GM12878 (cell line): Measurements from ENCODE around the gene CDC42BPB. TPM values are rescaled to one million over a fixed set of nuclear protein-coding genes. Genes with fewer than 3 reads are reported as not detected.

Experiments used
- ATAC-seq: fragments of 200-7000 bp; cut with Tn5 transposase; 3 replicates; pipeline ENCODE4 v1.9.1; 2020; ENCODE audit warnings: mild to moderate bottlenecking, moderate library complexity
- BruUV-seq: library from RNA; stranded (reverse); fragments of 400-500 nt; replicated peaks from 2 replicates; lab custom pipeline; 2021; lab: Mats Ljungman, UMichigan
- CTCF ChIA-PET: fragments of 300-600 bp; sonication (Branson Sonifier 250); formaldehyde crosslinking; extraction: SDS; loops from one replicate; lab custom pipeline; 2021; ENCODE audit warnings: inconsistent platforms; lab: Yijun Ruan, JAX
- POLR2A ChIA-PET: fragments of 350-600 bp; formaldehyde crosslinking; extraction: SDS; loops from one replicate; lab custom pipeline; 2021; ENCODE audit warnings: inconsistent platforms; lab: Charles Lee
- RAD21 ChIA-PET: fragments of 300-600 bp; sonication (Branson Sonifier 250); formaldehyde crosslinking; loops from one replicate; lab custom pipeline; 2023; ENCODE audit warnings: antibody characterized with exemption; ENCODE audit not compliant: unreplicated experiment; lab: Charles Lee
- SMC1A ChIA-PET: fragments of 300-600 bp; sonication (Branson Sonifier 250); formaldehyde crosslinking; loops from one replicate; lab custom pipeline; 2023; ENCODE audit not compliant: unreplicated experiment, uncharacterized antibody; lab: Charles Lee
- DNase-seq: peaks from one replicate; pipeline ENCODE4 v3.0.0-alpha.2; 2011; ENCODE audit warnings: low read depth, low spot score
- FAIRE-seq: peaks from 3 replicates; lab custom pipeline; 2011; peaks lifted over from hg19 to GRCh38; lab: Jason Lieb, UNC
- H2AFZ ChIP-seq: 2 replicates; pipeline ENCODE4 v1.6.0; 2011; ENCODE audit warnings: low read depth, low read length, control low read depth; ENCODE audit not compliant: control insufficient read depth
- H3K27ac ChIP-seq: 2 replicates; pipeline ENCODE4 v1.5.1; 2011; ENCODE audit warnings: control low read depth; ENCODE audit not compliant: control insufficient read depth, insufficient read depth
- H3K27me3 ChIP-seq, 2 experiments: replicated peaks in 1 of 2; 2 replicates each; pipeline versions ENCODE4 v1.6.0 to v1.6.1; 2011; ENCODE audit warnings: low read length in 1 of 2; ENCODE audit not compliant: control insufficient read depth in 2 of 2, insufficient read depth in 2 of 2
- H3K36me3 ChIP-seq, 2 experiments: 2 replicates each; pipeline ENCODE4 v1.5.1; 2011; ENCODE audit warnings: low read length in 1 of 2; ENCODE audit not compliant: control insufficient read depth in 2 of 2, insufficient read depth in 2 of 2
- H3K4me1 ChIP-seq: 2 replicates; pipeline ENCODE4 v1.6.1; 2011; ENCODE audit warnings: mild to moderate bottlenecking, low read length, moderate library complexity, mixed read lengths; ENCODE audit not compliant: control insufficient read depth, insufficient read depth
- H3K4me2 ChIP-seq: 2 replicates; pipeline ENCODE4 v1.6.0; 2011; ENCODE audit warnings: control low read depth; ENCODE audit not compliant: control insufficient read depth, insufficient read depth
- H3K4me3 ChIP-seq: fragments of 200-600 bp; sonication (generic); 2 replicates; pipeline ENCODE4 v1.5.1; 2016
- H3K79me2 ChIP-seq: 2 replicates; pipeline ENCODE4 v1.6.0; 2011; ENCODE audit warnings: low read length; ENCODE audit not compliant: control insufficient read depth, insufficient read depth
- H3K9ac ChIP-seq: 2 replicates; pipeline ENCODE4 v1.8.0; 2011; ENCODE audit warnings: low read length, control low read depth, mixed read lengths; ENCODE audit not compliant: control insufficient read depth, insufficient read depth
- H3K9me3 ChIP-seq: replicated peaks from 3 replicates; pipeline ENCODE4 v1.5.1; 2011; ENCODE audit warnings: mild to moderate bottlenecking, low read length; ENCODE audit not compliant: control insufficient read depth, insufficient read depth
- H4K20me1 ChIP-seq: 2 replicates; pipeline ENCODE4 v1.6.0; 2011; ENCODE audit not compliant: control insufficient read depth, insufficient read depth
- ETV6 ChIP-seq, 2 experiments: fragments of 450-650 bp in 1 of 2; IDR thresholded peaks in 1 of 2; conservative IDR thresholded peaks in 1 of 2; 2 replicates each; pipeline ENCODE4 v1.6.1; 2014; ENCODE audit warnings: antibody characterized with exemption in 1 of 2, borderline replicate concordance in 1 of 2, low read depth in 1 of 2, mild to moderate bottlenecking in 1 of 2, moderate library complexity in 1 of 2
- RAD51 ChIP-seq: fragments of 450-650 bp; IDR thresholded peaks from 2 replicates; pipeline ENCODE4 v1.6.1; 2016; ENCODE audit warnings: moderate library complexity, mild to moderate bottlenecking, inconsistent platforms
- SMAD1 ChIP-seq: fragments of 450-650 bp; IDR thresholded peaks from 2 replicates; pipeline ENCODE4 v1.6.1; 2018; ENCODE audit warnings: mild to moderate bottlenecking, low read depth; ENCODE audit not compliant: partially characterized antibody
- SPI1 ChIP-seq: IDR thresholded peaks from 2 replicates; pipeline ENCODE4 v1.6.1; 2011; ENCODE audit warnings: low read depth, mild to moderate bottlenecking, low read length, moderate library complexity, borderline replicate concordance; ENCODE audit not compliant: insufficient read depth
- SUPT20H ChIP-seq: IDR thresholded peaks from 2 replicates; pipeline ENCODE4 v1.6.1; 2011; ENCODE audit warnings: low read depth, mild to moderate bottlenecking, low read length, moderate library complexity, borderline replicate concordance; ENCODE audit not compliant: control insufficient read depth
- TAF1 ChIP-seq: IDR thresholded peaks from 2 replicates; pipeline ENCODE4 v1.6.1; 2011; ENCODE audit warnings: mild to moderate bottlenecking, low read depth, low read length, borderline replicate concordance
- TARDBP ChIP-seq: IDR thresholded peaks from 2 replicates; pipeline ENCODE4 v1.6.1; 2016; ENCODE audit warnings: borderline replicate concordance
- ZSCAN29 ChIP-seq: fragments of 450-650 bp; IDR thresholded peaks from 2 replicates; pipeline ENCODE4 v1.6.1; 2017; ENCODE audit warnings: mild to moderate bottlenecking, moderate library complexity
- ZZZ3 ChIP-seq: IDR thresholded peaks from 2 replicates; pipeline ENCODE4 v1.6.1; 2011; ENCODE audit warnings: low read depth; ENCODE audit not compliant: control insufficient read depth, insufficient read length
- WGBS: methylation state at CpG from one replicate; pipeline ENCODE4 v1.1.6; 2016; ENCODE audit warnings: low lambda C conversion rate; ENCODE audit not compliant: insufficient replicate concordance, insufficient coverage; ENCODE audit errors: missing lambda C conversion rate; 5-methylcytosine and 5-hydroxymethylcytosine counted together
- in situ Hi-C: fragments of 300-500 bp; cut with MboI; formaldehyde crosslinking; loops from 9 replicates; pipeline ENCODE4 v1.14.3; 2018; ENCODE audit warnings: mixed read lengths
- intact Hi-C: fragments of 100-400 bp; cut with micrococcal nuclease; formaldehyde crosslinking; loops from one replicate; pipeline ENCODE4 v1.14.2; 2022; ENCODE audit not compliant: unreplicated experiment
- polyA plus RNA-seq, 11 experiments: library from polyadenylated mRNA; depleted of rRNA in 4 of 11; unstranded in 6 of 11; stranded (reverse) in 5 of 11; fragments of >200 nt; fragmentation: Nextera tagmentation in 4 of 11; fragmentation: Illumina TruSeq in 1 of 11; extraction: Ambion mirVana in 4 of 11; extraction: Trizol in 1 of 11; gene quantifications; 1 replicate in 1 of 11; 2 replicates in 10 of 11; pipeline versions ENCODE4 v1.2.1 to v1.2.3, GENCODE V29; 2011 to 2016; ENCODE audit warnings: inconsistent platforms in 2 of 11, missing spikeins in 2 of 11, low read depth in 1 of 11
- total RNA-seq, 4 experiments: library from RNA; depleted of rRNA in 3 of 4; stranded (reverse); fragments of >200 nt in 3 of 4; fragmentation: Illumina TruSeq in 1 of 4; extraction: Trizol in 1 of 4; gene quantifications; 2 replicates each; pipeline versions ENCODE4 v1.2.1 to v1.2.3, GENCODE V29; 2013 to 2021
- TF ChIP-seq, protein P1 (sequence below): IDR thresholded peaks from 2 replicates; pipeline ENCODE4 v1.6.1; 2012; ENCODE audit warnings: low read depth, low read length, improper control_type of control experiment
- TF ChIP-seq, protein P2 (sequence below): IDR thresholded peaks from 2 replicates; pipeline ENCODE4 v1.6.1; 2012; ENCODE audit warnings: low read length, inconsistent platforms

Gene CDC42BPB
- total and polyA plus RNA-seq, 10 of the 15 experiments (the other 5 are each of a cell fraction or from before 2014, with no cell fraction given): 0.42 to 22.1 (median 13.3) TPM

DNA sequence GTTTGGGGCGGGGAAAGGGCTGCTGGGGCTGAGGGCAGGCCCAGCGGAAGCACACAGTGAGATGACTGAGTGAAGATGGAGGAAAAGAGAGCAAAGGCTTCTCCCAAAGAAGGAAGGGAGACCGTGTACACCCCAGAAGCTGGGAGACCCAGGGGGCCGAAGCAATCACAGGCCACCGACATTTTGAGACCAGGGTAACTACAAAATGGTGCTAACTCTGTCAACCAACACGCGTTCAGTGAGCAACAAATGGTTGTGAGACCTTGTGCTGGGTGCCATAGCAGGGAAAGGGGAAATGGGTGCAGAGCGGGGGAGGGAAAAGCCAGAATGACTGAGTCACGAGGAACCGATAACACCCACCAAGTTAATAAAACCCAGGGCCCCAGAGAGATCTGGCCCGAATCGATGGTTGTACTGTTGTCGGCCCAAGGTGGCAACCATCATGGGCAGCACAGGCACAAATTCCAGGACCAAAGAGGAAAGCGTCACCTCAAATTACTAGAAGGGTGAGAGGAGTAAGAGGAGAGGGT is 50.3 kb downstream of the CDC42BPB start:
- 76% methylated on average over 14 of the region's 14 CpGs for WGBS
- in situ Hi-C loops (no loop called here), intact Hi-C loops (no loop called here)
- Histone ChIP-seq H4K20me1 (no peaks in the 10 kb centered on the region), H3K4me3 (no peak overlapping the region), H3K27ac (no peak overlapping the region), H3K27me3 (no peaks in the 10 kb centered on the region), H3K79me2 (no peaks in the 10 kb centered on the region), H3K36me3 (peaks cover 0 to 13% of the 10 kb centered on the region in 2 experiments; a peak in 3 of 4 replicates), H3K9me3 (no peaks in the 10 kb centered on the region), H3K4me2 (no peak overlapping the region), H3K9ac (no peak overlapping the region), H2AFZ (no peak overlapping the region), H3K4me1 (peaks cover 3% of the 10 kb centered on the region)
- FAIRE-seq (no peak), DNase-seq (no peak), ATAC-seq (no peak)
- POLR2A ChIA-PET: no interaction called here
- SMC1A ChIA-PET: no interaction called here
- TF ChIP-seq, protein P1, sequence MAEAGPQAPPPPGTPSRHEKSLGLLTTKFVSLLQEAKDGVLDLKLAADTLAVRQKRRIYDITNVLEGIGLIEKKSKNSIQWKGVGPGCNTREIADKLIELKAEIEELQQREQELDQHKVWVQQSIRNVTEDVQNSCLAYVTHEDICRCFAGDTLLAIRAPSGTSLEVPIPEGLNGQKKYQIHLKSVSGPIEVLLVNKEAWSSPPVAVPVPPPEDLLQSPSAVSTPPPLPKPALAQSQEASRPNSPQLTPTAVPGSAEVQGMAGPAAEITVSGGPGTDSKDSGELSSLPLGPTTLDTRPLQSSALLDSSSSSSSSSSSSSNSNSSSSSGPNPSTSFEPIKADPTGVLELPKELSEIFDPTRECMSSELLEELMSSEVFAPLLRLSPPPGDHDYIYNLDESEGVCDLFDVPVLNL: no peak
- TF ChIP-seq TAF1 (no peak), RAD51 (no peak), ZZZ3 (no peak), SPI1 (no peak)
- CTCF ChIA-PET: interaction anchor here (1.4 kb wide), 1 partner anchor 311 kb away, joined by 5 read pairs; no protein-coding TSS in a partner anchor
- RAD21 ChIA-PET: no interaction called here
- no TSS peak for BruUV-seq

DNA sequence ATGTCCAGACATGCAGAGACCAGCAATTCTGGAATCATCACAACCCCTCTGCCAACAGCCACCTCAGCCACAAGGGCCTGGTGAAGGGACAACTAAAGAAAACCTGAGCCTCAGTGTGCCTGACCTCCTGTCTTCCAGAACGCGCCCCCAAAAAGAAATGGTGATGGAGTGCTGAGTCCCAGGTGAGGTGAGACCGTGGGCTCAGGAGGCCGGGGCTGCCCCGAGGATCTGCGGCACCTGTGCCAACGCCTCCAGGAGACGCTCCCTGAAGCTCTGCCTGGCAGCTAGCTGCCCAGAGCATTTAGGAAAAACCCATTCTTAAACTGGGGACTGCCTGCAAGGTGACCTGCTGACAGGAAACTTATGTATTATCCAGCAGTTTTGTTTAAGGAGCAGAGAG is 51.2 kb downstream of the CDC42BPB start:
- BruUV-seq: no TSS peak
- TF ChIP-seq ZSCAN29 (no peak), TARDBP (no peak), ETV6 (conservative IDR thresholded peaks at IDR 0.05 in 1 of 2, IDR thresholded peaks at IDR 0.05 in 1 of 2; ENCODE audit: borderline replicate concordance in 1 of 2, low read depth in 1 of 2) (no peak), SUPT20H (no peak), SMAD1 (no peak)
- TF ChIP-seq, protein P2, sequence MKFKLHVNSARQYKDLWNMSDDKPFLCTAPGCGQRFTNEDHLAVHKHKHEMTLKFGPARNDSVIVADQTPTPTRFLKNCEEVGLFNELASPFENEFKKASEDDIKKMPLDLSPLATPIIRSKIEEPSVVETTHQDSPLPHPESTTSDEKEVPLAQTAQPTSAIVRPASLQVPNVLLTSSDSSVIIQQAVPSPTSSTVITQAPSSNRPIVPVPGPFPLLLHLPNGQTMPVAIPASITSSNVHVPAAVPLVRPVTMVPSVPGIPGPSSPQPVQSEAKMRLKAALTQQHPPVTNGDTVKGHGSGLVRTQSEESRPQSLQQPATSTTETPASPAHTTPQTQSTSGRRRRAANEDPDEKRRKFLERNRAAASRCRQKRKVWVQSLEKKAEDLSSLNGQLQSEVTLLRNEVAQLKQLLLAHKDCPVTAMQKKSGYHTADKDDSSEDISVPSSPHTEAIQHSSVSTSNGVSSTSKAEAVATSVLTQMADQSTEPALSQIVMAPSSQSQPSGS: no peak

More for the DNA sequence above, 51.2 kb downstream of the CDC42BPB start:
- Histone ChIP-seq H4K20me1 (no peaks in the 10 kb centered on the region), H3K4me1 (peaks cover 10% of the 10 kb centered on the region), H2AFZ (no peak overlapping the region), H3K4me2 (no peak overlapping the region), H3K36me3 (peaks cover 0 to 16% of the 10 kb centered on the region in 2 experiments; a peak in 3 of 4 replicates), H3K9me3 (no peaks in the 10 kb centered on the region), H3K79me2 (no peaks in the 10 kb centered on the region), H3K4me3 (no peak overlapping the region), H3K27me3 (no peaks in the 10 kb centered on the region), H3K27ac (no peak overlapping the region), H3K9ac (no peak overlapping the region)
- DNase-seq (no peak), FAIRE-seq (no peak), ATAC-seq (no peak)
- in situ Hi-C loops: no loop called here
- intact Hi-C loops: no loop called here
- SMC1A ChIA-PET: no interaction called here
- CTCF ChIA-PET: interaction anchor here (0.9 to 1.4 kb wide), 2 partner anchors 10 to 310 kb away, joined by 3 to 5 read pairs; no protein-coding TSS in a partner anchor
- WGBS: 57% methylated on average over 8 of the region's 8 CpGs
- POLR2A ChIA-PET: interaction anchor here (0.6 kb wide), 1 partner anchor 48 kb away, joined by 5 read pairs; no protein-coding TSS in a partner anchor
- RAD21 ChIA-PET: no interaction called here
